Neural progenitor cell (in vitro differentiated cells): ENCODE results near the gene CCL18. TPM values are rescaled to one million over a fixed set of nuclear protein-coding genes. Genes with fewer than 3 reads are reported as not detected.
"Not testable (repeated sequence)": the region's sequence is repeated elsewhere in the genome, so short reads cannot be mapped to it uniquely, and the experiment has no call there.

Experiments
- DNase-seq: peaks from one replicate; pipeline ENCODE4 v3.0.0-alpha.2; 2016; ENCODE audit warnings: low spot score
- H2AFZ ChIP-seq: fragments of 200-600 bp; sonication (generic); replicated peaks from 2 replicates; pipeline ENCODE4 v1.6.1; 2016; ENCODE audit warnings: antibody characterized with exemption
- H3F3A ChIP-seq: fragments of 200-600 bp; sonication (generic); 2 replicates; pipeline ENCODE4 v1.6.1; 2016; ENCODE audit warnings: antibody characterized with exemption, low read depth
- H3K27ac ChIP-seq: fragments of 200-600 bp; sonication (generic); 2 replicates; pipeline ENCODE4 v1.5.1; 2016; ENCODE audit warnings: mild to moderate bottlenecking
- H3K27me3 ChIP-seq: fragments of 200-600 bp; sonication (generic); 2 replicates; pipeline ENCODE4 v1.6.1; 2016; ENCODE audit warnings: mild to moderate bottlenecking, moderate library complexity
- H3K36me3 ChIP-seq: fragments of 200-600 bp; sonication (generic); 2 replicates; pipeline ENCODE4 v1.5.1; 2016
- H3K4me1 ChIP-seq: fragments of 200-600 bp; sonication (generic); 2 replicates; pipeline ENCODE4 v1.6.1; 2016; ENCODE audit warnings: mixed run types
- H3K4me2 ChIP-seq: fragments of 200-600 bp; sonication (generic); 2 replicates; pipeline ENCODE4 v1.6.1; 2016
- H3K4me3 ChIP-seq: fragments of 200-600 bp; sonication (generic); 2 replicates; pipeline ENCODE4 v1.5.1; 2016
- H3K79me2 ChIP-seq: fragments of 200-600 bp; sonication (generic); 2 replicates; pipeline ENCODE4 v1.6.1; 2016; ENCODE audit warnings: low read depth
- H3K9ac ChIP-seq: fragments of 200-600 bp; sonication (generic); 2 replicates; pipeline ENCODE4 v1.6.1; 2016
- H3K9me3 ChIP-seq: fragments of 200-600 bp; sonication (generic); 2 replicates; pipeline ENCODE4 v1.5.1; 2016; ENCODE audit warnings: low read depth
- H4K20me1 ChIP-seq: fragments of 200-600 bp; sonication (generic); 2 replicates; pipeline ENCODE4 v1.6.1; 2016; ENCODE audit warnings: low read depth
- H3K27ac Mint-ChIP-seq: 3 replicates; pipeline ENCODE4 v1.8.0; 2021; ENCODE audit warnings: mixed read lengths
- H3K27me3 Mint-ChIP-seq: 2 replicates; pipeline ENCODE4 v1.8.0; 2022; ENCODE audit warnings: low read depth, mild to moderate bottlenecking, inconsistent platforms, moderate library complexity, mixed read lengths; ENCODE audit not compliant: insufficient read depth
- H3K36me3 Mint-ChIP-seq: 3 replicates; pipeline ENCODE4 v1.8.0; 2021; ENCODE audit warnings: mixed read lengths
- H3K4me1 Mint-ChIP-seq: 3 replicates; pipeline ENCODE4 v1.8.0; 2021; ENCODE audit warnings: mixed read lengths
- H3K4me3 Mint-ChIP-seq: 3 replicates; pipeline ENCODE4 v1.8.0; 2021; ENCODE audit warnings: mild to moderate bottlenecking, moderate library complexity, mixed read lengths
- H3K9me3 Mint-ChIP-seq: 3 replicates; pipeline ENCODE4 v1.8.0; 2020; ENCODE audit warnings: mixed read lengths
- CTCF ChIP-seq: fragments of 200-600 bp; sonication (generic); IDR thresholded peaks from 2 replicates; pipeline ENCODE4 v1.5.1; 2017; ENCODE audit warnings: antibody characterized with exemption, mild to moderate bottlenecking
- EZH2 ChIP-seq: fragments of 200-600 bp; sonication (generic); IDR thresholded peaks from 2 replicates; pipeline ENCODE4 v1.6.1; 2017; ENCODE audit warnings: antibody characterized with exemption, mild to moderate bottlenecking, moderate library complexity
- EZH2phosphoT487 ChIP-seq: fragments of 200-600 bp; sonication (generic); IDR thresholded peaks from 2 replicates; pipeline ENCODE4 v1.6.1; 2017; ENCODE audit warnings: antibody characterized with exemption
- total RNA-seq: library from RNA; depleted of rRNA; stranded (reverse); fragments of >200 nt; gene quantifications from 2 replicates; pipeline ENCODE4 v1.2.3, GENCODE V29; 2015; ENCODE audit warnings: low replicate concordance

The CCL18 gene
- total RNA-seq, 1 donor from 2014 or later: not detected

GRCh38 chr17:36085765-36086164 lies 21.7 kb downstream of the CCL18 start:
- H4K20me1 ChIP-seq: no peaks in the 10 kb centered on the region
- no peaks in the 10 kb centered on the region for H3K36me3 ChIP-seq
- no peak overlapping the region for H3K4me2 ChIP-seq
- DNase-seq: no peak
- TF ChIP-seq EZH2: no peak
- TF ChIP-seq EZH2phosphoT487: no peak
- TF ChIP-seq CTCF: no peak
- H3F3A ChIP-seq: no peaks in the 10 kb centered on the region
- H3K36me3 Mint-ChIP-seq: no peaks in the 10 kb centered on the region
- H3K4me3 Mint-ChIP-seq: no peak overlapping the region
- H3K9me3 ChIP-seq: no peaks in the 10 kb centered on the region
- no peak overlapping the region for H3K27ac Mint-ChIP-seq
- H3K4me3 ChIP-seq: no peak overlapping the region
- peaks cover 4% of the 10 kb centered on the region for H3K4me1 Mint-ChIP-seq
- no peak overlapping the region for H3K9ac ChIP-seq
- H3K27me3 Mint-ChIP-seq: peaks cover 5% of the 10 kb centered on the region
- no peaks in the 10 kb centered on the region for H3K27me3 ChIP-seq
- H2AFZ ChIP-seq: no peak overlapping the region
- no peaks in the 10 kb centered on the region for H3K9me3 Mint-ChIP-seq
- no peaks in the 10 kb centered on the region for H3K79me2 ChIP-seq
- no peak overlapping the region for H3K27ac ChIP-seq
- H3K4me1 ChIP-seq: no peaks in the 10 kb centered on the region

DNA sequence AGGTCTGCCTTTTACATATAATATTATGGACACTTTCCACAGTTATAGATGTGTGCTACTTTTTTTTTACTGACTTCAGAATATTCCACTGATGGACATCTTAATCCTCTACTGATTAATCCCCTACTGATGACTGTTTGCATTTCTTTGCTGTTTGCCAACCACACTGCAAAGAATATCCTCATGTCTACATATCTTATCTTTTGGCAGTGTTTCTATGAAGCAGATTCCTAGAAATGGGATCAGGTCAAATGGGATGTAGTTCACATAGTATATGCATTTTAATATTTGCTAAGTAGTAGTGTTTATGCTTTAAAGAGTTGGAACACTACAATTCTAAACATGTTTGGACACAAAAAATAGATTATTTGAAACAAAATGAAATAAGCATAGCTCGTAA lies 22.7 kb downstream of the CCL18 start:
- no peaks in the 10 kb centered on the region for H3K4me1 ChIP-seq
- DNase-seq: no peak
- H3K9me3 Mint-ChIP-seq: no peaks in the 10 kb centered on the region
- H3K27ac Mint-ChIP-seq: no peak overlapping the region
- no peak overlapping the region for H3K9ac ChIP-seq
- no peaks in the 10 kb centered on the region for H3K36me3 Mint-ChIP-seq
- H3K36me3 ChIP-seq: no peaks in the 10 kb centered on the region
- H3K27me3 ChIP-seq: no peaks in the 10 kb centered on the region
- H3K27me3 Mint-ChIP-seq: peaks cover 3% of the 10 kb centered on the region
- H3K79me2 ChIP-seq: no peaks in the 10 kb centered on the region
- no peaks in the 10 kb centered on the region for H3K9me3 ChIP-seq
- no peak overlapping the region for H3K27ac ChIP-seq
- peaks cover 4% of the 10 kb centered on the region for H3K4me1 Mint-ChIP-seq
- H3F3A ChIP-seq: no peaks in the 10 kb centered on the region
- no peak overlapping the region for H2AFZ ChIP-seq
- no peak overlapping the region for H3K4me3 ChIP-seq
- H3K4me2 ChIP-seq: no peak overlapping the region
- TF ChIP-seq EZH2 (no peak), CTCF (no peak), EZH2phosphoT487 (no peak)
- H4K20me1 ChIP-seq: no peaks in the 10 kb centered on the region
- H3K4me3 Mint-ChIP-seq: no peak overlapping the region

DNA sequence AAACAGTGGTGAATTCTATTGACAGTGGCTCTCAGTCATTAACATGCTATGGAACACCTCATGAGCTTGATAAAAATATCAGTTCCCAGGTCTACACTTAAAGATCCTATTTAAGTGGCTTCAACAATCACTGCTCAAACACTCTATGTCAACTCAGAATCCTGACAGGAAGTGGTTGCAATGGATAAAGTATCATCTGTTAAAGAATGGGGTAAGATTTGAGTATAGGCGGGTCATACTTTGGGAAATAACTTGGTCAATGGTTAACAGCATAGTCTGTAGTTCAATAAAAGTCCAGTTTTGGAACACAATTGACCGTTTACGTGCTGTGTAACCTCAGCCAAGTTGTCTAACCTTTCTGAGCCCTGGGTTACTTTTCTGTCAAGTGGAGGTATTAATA lies 23.4 kb downstream of the CCL18 start:
- DNase-seq, H3K27me3 ChIP-seq, H3F3A ChIP-seq, H3K4me1 ChIP-seq, H2AFZ ChIP-seq, H3K36me3 Mint-ChIP-seq, H3K9me3 Mint-ChIP-seq, H3K4me3 Mint-ChIP-seq, H3K27ac ChIP-seq, H4K20me1 ChIP-seq, H3K36me3 ChIP-seq, H3K4me2 ChIP-seq, H3K79me2 ChIP-seq, H3K27me3 Mint-ChIP-seq, H3K9ac ChIP-seq, H3K4me1 Mint-ChIP-seq, H3K4me3 ChIP-seq, H3K27ac Mint-ChIP-seq, H3K9me3 ChIP-seq: not testable (repeated sequence)

- H3K9me3 Mint-ChIP-seq, H3K36me3 ChIP-seq, H3K79me2 ChIP-seq, H3K27me3 Mint-ChIP-seq, DNase-seq, H3K4me2 ChIP-seq, H3K4me3 ChIP-seq, H3K4me1 ChIP-seq, H3K27ac ChIP-seq, H3K9me3 ChIP-seq, H3K4me3 Mint-ChIP-seq, H3K9ac ChIP-seq, H3K36me3 Mint-ChIP-seq, H4K20me1 ChIP-seq, H3F3A ChIP-seq, H2AFZ ChIP-seq, H3K4me1 Mint-ChIP-seq, H3K27me3 ChIP-seq, H3K27ac Mint-ChIP-seq: not testable (repeated sequence)
Measured at GRCh38 chr17:36087897-36088572, 24.0 kb downstream of the CCL18 start.
